Measurements from ENCODE around the gene BHLHA9. TPM values are rescaled to one million over a fixed set of nuclear protein-coding genes. Genes with fewer than 3 reads are reported as not detected.
"Not testable (repeated sequence)": the region's sequence is repeated elsewhere in the genome, so short reads cannot be mapped to it uniquely, and the experiment has no call there.

BHLHA9 gene
- polyA plus RNA-seq, 1 experiment = not detected

DNA sequence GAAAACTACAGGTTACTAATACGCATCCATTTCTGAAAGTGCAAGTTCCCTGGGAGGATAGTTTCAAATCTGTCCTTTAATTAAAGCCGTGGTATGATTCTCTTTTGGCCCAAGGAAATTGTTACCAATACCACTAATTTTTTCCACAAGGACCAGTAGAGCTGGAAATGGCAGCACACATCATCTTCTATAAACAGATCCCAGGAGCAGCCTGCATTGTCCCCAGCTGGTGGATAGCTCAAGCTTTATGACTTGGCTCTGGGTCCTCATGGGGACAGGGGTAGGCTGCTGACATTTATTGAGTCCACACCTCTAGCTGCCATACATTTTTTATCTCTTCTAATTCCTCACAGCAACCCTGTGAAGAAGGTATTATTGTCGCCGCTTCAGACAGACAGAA, 35.8 kb upstream of the BHLHA9 start:
- TF ChIP-seq, protein P1, sequence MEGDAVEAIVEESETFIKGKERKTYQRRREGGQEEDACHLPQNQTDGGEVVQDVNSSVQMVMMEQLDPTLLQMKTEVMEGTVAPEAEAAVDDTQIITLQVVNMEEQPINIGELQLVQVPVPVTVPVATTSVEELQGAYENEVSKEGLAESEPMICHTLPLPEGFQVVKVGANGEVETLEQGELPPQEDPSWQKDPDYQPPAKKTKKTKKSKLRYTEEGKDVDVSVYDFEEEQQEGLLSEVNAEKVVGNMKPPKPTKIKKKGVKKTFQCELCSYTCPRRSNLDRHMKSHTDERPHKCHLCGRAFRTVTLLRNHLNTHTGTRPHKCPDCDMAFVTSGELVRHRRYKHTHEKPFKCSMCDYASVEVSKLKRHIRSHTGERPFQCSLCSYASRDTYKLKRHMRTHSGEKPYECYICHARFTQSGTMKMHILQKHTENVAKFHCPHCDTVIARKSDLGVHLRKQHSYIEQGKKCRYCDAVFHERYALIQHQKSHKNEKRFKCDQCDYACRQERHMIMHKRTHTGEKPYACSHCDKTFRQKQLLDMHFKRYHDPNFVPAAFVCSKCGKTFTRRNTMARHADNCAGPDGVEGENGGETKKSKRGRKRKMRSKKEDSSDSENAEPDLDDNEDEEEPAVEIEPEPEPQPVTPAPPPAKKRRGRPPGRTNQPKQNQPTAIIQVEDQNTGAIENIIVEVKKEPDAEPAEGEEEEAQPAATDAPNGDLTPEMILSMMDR (IDR thresholded peaks at IDR 0.05; ENCODE audit: low read depth, low read length) = no peak
- no peak overlapping the region for H3K27ac ChIP-seq (ENCODE audit: low read depth, low read length)
- no peak overlapping the region for H3K4me3 ChIP-seq (ENCODE audit: low read depth, low read length)
- H3K9me3 ChIP-seq (ENCODE audit: control insufficient read depth, insufficient read depth, low read length) = peaks cover 2% of the 10 kb centered on the region; the same call in 1 of the 2 replicates
- CTCF ChIA-PET = no interaction called here
- no peak for DNase-seq (ENCODE audit: low read depth, low spot score)
- POLR2A ChIA-PET = no interaction called here
- H3K27me3 ChIP-seq (ENCODE audit: control insufficient read depth, insufficient read depth, low read length) = peaks cover 12% of the 10 kb centered on the region

DNA sequence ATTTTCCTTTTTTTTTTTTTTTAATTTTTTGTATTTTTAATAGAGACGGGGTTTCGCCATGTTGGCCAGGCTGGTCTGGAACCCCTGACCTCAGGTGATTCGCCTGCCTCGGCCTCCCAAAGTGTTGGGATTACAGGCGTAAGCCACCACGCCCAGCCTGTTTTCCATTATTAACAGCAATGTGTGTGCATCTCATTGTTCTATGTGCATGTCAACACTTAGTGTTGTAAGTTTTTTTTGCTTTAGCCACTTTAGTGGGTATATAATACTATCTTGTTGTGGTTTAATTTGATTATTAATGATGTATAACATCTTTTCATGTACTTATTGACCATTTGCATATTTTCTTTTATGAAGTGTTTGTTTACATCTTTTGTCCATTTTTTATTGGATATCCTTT, 32.8 kb upstream of the BHLHA9 start:
- TF ChIP-seq, protein P1 (IDR thresholded peaks at IDR 0.05; ENCODE audit: low read depth, low read length) = no peak
- H3K27ac ChIP-seq (ENCODE audit: low read depth, low read length) = no peak overlapping the region
- DNase-seq (ENCODE audit: low read depth, low spot score) = no peak
- POLR2A ChIA-PET = no interaction called here
- no peaks in the 10 kb centered on the region; the same call in 1 of the 2 replicates for H3K9me3 ChIP-seq (ENCODE audit: control insufficient read depth, insufficient read depth, low read length)
- no peaks in the 10 kb centered on the region for H3K27me3 ChIP-seq (ENCODE audit: control insufficient read depth, insufficient read depth, low read length)
- CTCF ChIA-PET = no interaction called here
- no peak overlapping the region for H3K4me3 ChIP-seq (ENCODE audit: low read depth, low read length)

DNA sequence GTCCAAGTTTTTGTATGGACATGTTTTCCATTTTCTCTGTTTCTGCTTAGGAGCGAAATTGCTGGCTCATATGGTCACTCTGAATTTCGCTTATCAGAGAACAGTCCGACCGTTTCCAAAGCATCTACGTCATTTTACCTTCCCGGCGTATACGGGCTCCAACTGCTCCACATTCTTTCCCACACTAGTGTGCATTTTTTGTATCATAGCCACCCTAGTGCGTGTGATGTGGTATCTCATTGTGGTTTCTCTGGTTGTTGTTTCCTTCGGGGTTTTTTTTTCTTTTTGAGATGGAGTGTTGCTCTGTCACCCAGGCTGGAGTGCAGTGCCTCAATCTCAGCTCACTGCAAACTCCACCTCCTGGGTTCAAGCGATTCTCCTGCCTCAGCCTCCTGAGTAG, 31.0 kb upstream of the BHLHA9 start:
- Histone ChIP-seq H3K27me3 (ENCODE audit: control insufficient read depth, insufficient read depth, low read length) (no peaks in the 10 kb centered on the region), H3K27ac (ENCODE audit: low read depth, low read length) (no peak overlapping the region), H3K4me3 (ENCODE audit: low read depth, low read length) (no peak overlapping the region), H3K9me3 (ENCODE audit: control insufficient read depth, insufficient read depth, low read length) (no peaks in the 10 kb centered on the region; the same call in 1 of the 2 replicates)
- POLR2A ChIA-PET = no interaction called here
- TF ChIP-seq, protein P1 (IDR thresholded peaks at IDR 0.05; ENCODE audit: low read depth, low read length) = no peak
- DNase-seq (ENCODE audit: low read depth, low spot score) = no peak
- CTCF ChIA-PET = no interaction called here

DNA sequence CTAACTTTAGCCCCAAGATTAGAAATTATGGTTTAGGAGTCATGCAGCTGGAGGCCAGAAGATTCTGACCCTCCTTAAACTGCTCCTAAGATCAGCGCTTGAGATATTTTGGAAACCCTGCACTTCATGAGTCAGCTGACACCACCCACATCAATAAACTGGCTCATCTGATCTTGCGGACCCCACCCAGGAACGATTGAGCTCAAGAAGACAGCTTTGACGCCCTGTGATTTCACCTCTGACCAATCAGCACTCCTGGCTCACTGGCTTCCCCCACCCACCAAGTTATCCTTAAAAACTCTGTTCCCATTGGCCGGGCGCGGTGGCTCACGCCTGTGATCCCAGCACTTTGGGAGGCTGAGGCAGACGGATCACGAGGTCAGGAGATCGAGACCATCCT, 29.8 kb upstream of the BHLHA9 start:
- H3K4me3 ChIP-seq (ENCODE audit: low read depth, low read length); DNase-seq (ENCODE audit: low read depth, low spot score); H3K27me3 ChIP-seq (ENCODE audit: control insufficient read depth, insufficient read depth, low read length); CTCF ChIA-PET; H3K27ac ChIP-seq (ENCODE audit: low read depth, low read length); H3K9me3 ChIP-seq (ENCODE audit: control insufficient read depth, insufficient read depth, low read length): not testable (repeated sequence)
- POLR2A ChIA-PET = interaction anchor here (0.7 kb wide), 1 partner anchor 218 kb away, joined by 6 read pairs; no protein-coding TSS in a partner anchor

DNA sequence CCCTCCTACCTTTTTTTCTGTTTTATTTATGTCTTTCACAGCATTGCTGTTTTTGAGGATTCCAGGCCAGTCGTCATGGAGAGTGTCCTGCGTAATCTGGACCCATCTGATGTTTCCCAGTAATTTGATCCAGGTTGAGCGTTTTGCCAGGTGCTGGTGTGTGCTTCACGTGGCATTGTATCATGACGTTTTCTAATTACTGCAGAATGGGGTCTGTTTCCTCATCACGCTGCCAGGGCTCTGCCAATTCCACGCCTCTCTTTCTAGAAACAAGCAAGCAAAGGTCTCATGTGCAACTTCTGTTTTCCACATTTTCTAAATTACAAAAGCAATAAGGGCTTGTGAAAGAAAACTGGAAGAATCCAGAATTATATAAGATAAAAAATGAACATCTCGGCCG, 28.3 kb upstream of the BHLHA9 start:
- H3K4me3 ChIP-seq (ENCODE audit: low read depth, low read length) = no peak overlapping the region
- H3K27me3 ChIP-seq (ENCODE audit: control insufficient read depth, insufficient read depth, low read length) = no peaks in the 10 kb centered on the region
- H3K9me3 ChIP-seq (ENCODE audit: control insufficient read depth, insufficient read depth, low read length) = no peaks in the 10 kb centered on the region; the same call in 1 of the 2 replicates
- no peak for DNase-seq (ENCODE audit: low read depth, low spot score)
- POLR2A ChIA-PET = no interaction called here
- H3K27ac ChIP-seq (ENCODE audit: low read depth, low read length) = no peak overlapping the region
- TF ChIP-seq, protein P1 (IDR thresholded peaks at IDR 0.05; ENCODE audit: low read depth, low read length) = no peak
- CTCF ChIA-PET = interaction anchor here (0.8 kb wide), 1 partner anchor 16 kb away, joined by 3 read pairs; no protein-coding TSS in a partner anchor

DNA sequence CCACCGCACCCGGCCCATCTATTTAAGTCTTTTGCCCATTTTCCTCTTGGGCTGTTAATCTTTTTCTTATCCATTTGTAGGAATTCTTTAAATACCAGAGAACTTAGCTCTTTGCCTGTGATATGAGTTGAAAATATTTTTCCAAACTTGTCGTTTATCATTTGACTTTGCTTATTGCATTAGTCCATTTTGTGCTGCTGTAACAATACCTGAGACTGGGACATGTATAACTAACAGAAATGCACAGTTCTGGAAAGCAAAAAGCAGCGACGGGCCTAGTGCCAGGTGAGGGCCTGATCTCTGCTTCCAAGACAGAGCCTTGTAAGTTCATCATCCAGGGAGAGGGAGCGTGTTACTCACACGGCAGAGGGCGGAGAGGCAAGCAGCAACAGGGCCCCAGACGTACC, 25.6 kb upstream of the BHLHA9 start:
- CTCF ChIA-PET = no interaction called here
- DNase-seq (ENCODE audit: low read depth, low spot score) = no peak

More for the DNA sequence above, 25.6 kb upstream of the BHLHA9 start:
- H3K27ac ChIP-seq (ENCODE audit: low read depth, low read length) = no peak overlapping the region
- TF ChIP-seq, protein P1 (IDR thresholded peaks at IDR 0.05; ENCODE audit: low read depth, low read length) = no peak
- POLR2A ChIA-PET = interaction anchor here (0.6 kb wide), 1 partner anchor 10 kb away, joined by 8 read pairs; no protein-coding TSS in a partner anchor
- H3K27me3 ChIP-seq (ENCODE audit: control insufficient read depth, insufficient read depth, low read length) = no peaks in the 10 kb centered on the region
- no peaks in the 10 kb centered on the region; the same call in 1 of the 2 replicates for H3K9me3 ChIP-seq (ENCODE audit: control insufficient read depth, insufficient read depth, low read length)
- no peak overlapping the region for H3K4me3 ChIP-seq (ENCODE audit: low read depth, low read length)
